Stimulated activated CD4-positive, alpha-beta T cell treated with anti-CD3 and anti-CD28 coated beads, Interleukin-2, amount 100 ng/mL, for 48 hours (primary cell): ENCODE measurements around the gene TMEM253.

ENCODE experiments used
- DNase-seq, 2 donors: peaks; one replicate each; pipeline ENCODE4 v3.0.0-alpha.2; 2020

TMEM253 gene

GRCh38 chr14:21090940-21091663, 9.8 kb upstream of the TMEM253 start:
- no peak for DNase-seq

GRCh38 chr14:21091821-21092272, 9.0 kb upstream of the TMEM253 start:
- no peak for DNase-seq

- DNase-seq = peak; percentile 97 to 98
These were observed 8.4 kb upstream of the TMEM253 start for GRCh38 chr14:21092273-21093011.

GRCh38 chr14:21093018-21093417, 7.8 kb upstream of the TMEM253 start:
- DNase-seq = no peak

- DNase-seq = no peak
These were observed 6.8 kb upstream of the TMEM253 start for GRCh38 chr14:21093769-21094681.

GRCh38 chr14:21095430-21096205, 5.2 kb upstream of the TMEM253 start:
- DNase-seq = no peak

GRCh38 chr14:21096438-21096837, 4.4 kb upstream of the TMEM253 start:
- DNase-seq = no peak

GRCh38 chr14:21096978-21097635, 3.8 kb upstream of the TMEM253 start:
- DNase-seq = no peak

GRCh38 chr14:21097636-21098075, 3.2 kb upstream of the TMEM253 start:
- DNase-seq = no peak

- no peak for DNase-seq
These were observed 2.6 kb upstream of the TMEM253 start, which contains the start of gene ZNF219 for GRCh38 chr14:21098076-21098891. ZNF219 (minus strand) TSS chr14:21098655; CDS start chr14:21093591, 5,064 bp downstream.

- no peak for DNase-seq
These were observed 1.8 kb upstream of the TMEM253 start for GRCh38 chr14:21098892-21099595.

GRCh38 chr14:21099596-21099985, 1.3 kb upstream of the TMEM253 start:
- no peak for DNase-seq

- DNase-seq = no peak
These were observed 1.0 kb downstream of the TMEM253 start for GRCh38 chr14:21101802-21102413.

- DNase-seq = no peak
These were observed 1.9 kb downstream of the TMEM253 start for GRCh38 chr14:21102521-21103410.

- no peak for DNase-seq
These were observed 2.5 kb downstream of the TMEM253 start for GRCh38 chr14:21103411-21103709.

GRCh38 chr14:21103710-21104447, 3.0 kb downstream of the TMEM253 start:
- peak; percentile 89 to 90 for DNase-seq

GRCh38 chr14:21104448-21105060, 3.7 kb downstream of the TMEM253 start:
- DNase-seq = peak; percentile 48 to 61

GRCh38 chr14:21105095-21105494, 4.2 kb downstream of the TMEM253 start:
- DNase-seq = no peak
